IMR-90 (cell line): ENCODE results near the gene CYP2D6. TPM values are rescaled to one million over a fixed set of nuclear protein-coding genes. Genes with fewer than 3 reads are reported as not detected.
"Not testable (repeated sequence)": the region's sequence is repeated elsewhere in the genome, so short reads cannot be mapped to it uniquely, and the experiment has no call there.

Experiments
- ATAC-seq: fragments of 200-7000 bp; cut with Tn5 transposase; 2 replicates; pipeline ENCODE4 v1.9.1; 2020; ENCODE audit warnings: low read depth, mild to moderate bottlenecking, moderate library complexity
- BruUV-seq: library from RNA; stranded (reverse); fragments of 400-500 nt; replicated peaks from 2 replicates; lab custom pipeline; 2021; lab: Mats Ljungman, UMichigan
- CTCF ChIA-PET: fragments of 300-600 bp; formaldehyde crosslinking; extraction: SDS; loops from one replicate; lab custom pipeline; 2021; ENCODE audit warnings: antibody characterized with exemption; lab: Yijun Ruan, JAX
- POLR2A ChIA-PET: fragments of 300-600 bp; sonication (Branson Sonifier 250); formaldehyde crosslinking; loops from one replicate; lab custom pipeline; 2022; ENCODE audit warnings: antibody characterized with exemption; ENCODE audit not compliant: unreplicated experiment; lab: Charles Lee
- DNase-seq: peaks from one replicate; pipeline ENCODE4 v3.0.0; 2013
- H2AFZ ChIP-seq: replicated peaks from 2 replicates; pipeline ENCODE3; 2013; ENCODE audit warnings: low read length, mild to moderate bottlenecking; ENCODE audit not compliant: poor library complexity
- H2AK5ac ChIP-seq: 2 replicates; pipeline ENCODE4 v1.6.1; 2013; ENCODE audit warnings: low read depth, low read length, inconsistent platforms
- H2AK9ac ChIP-seq: replicated peaks from 2 replicates; pipeline ENCODE3; 2013; ENCODE audit warnings: mild to moderate bottlenecking, low read depth, low read length, moderate library complexity; ENCODE audit not compliant: poor library complexity
- H2BK120ac ChIP-seq: 2 replicates; pipeline ENCODE4 v1.6.1; 2013; ENCODE audit warnings: low read depth, low read length, inconsistent platforms
- H2BK15ac ChIP-seq: 3 replicates; pipeline ENCODE4 v1.6.1; 2013; ENCODE audit warnings: low read depth, low read length, inconsistent platforms
- H2BK20ac ChIP-seq: 2 replicates; pipeline ENCODE4 v1.6.1; 2013; ENCODE audit warnings: low read depth, mild to moderate bottlenecking, inconsistent platforms, low read length, moderate library complexity
- H2BK5ac ChIP-seq: 2 replicates; pipeline ENCODE4 v1.6.1; 2013; ENCODE audit warnings: mild to moderate bottlenecking, low read depth, low read length, inconsistent platforms; ENCODE audit not compliant: poor library complexity, severe bottlenecking
- H3K14ac ChIP-seq: replicated peaks from 2 replicates; pipeline ENCODE4 v1.6.1; 2013; ENCODE audit warnings: low read depth, low read length, inconsistent platforms
- H3K18ac ChIP-seq: 2 replicates; pipeline ENCODE4 v1.6.1; 2013; ENCODE audit warnings: low read depth, low read length, control low read depth
- H3K23ac ChIP-seq: 2 replicates; pipeline ENCODE4 v1.6.1; 2013; ENCODE audit warnings: low read depth, low read length, inconsistent platforms
- H3K27ac ChIP-seq: 2 replicates; pipeline ENCODE4 v1.5.1; 2013; ENCODE audit warnings: mild to moderate bottlenecking, control low read depth, low read length; ENCODE audit not compliant: insufficient read depth
- H3K27me3 ChIP-seq: 2 replicates; pipeline ENCODE4 v1.6.1; 2013; ENCODE audit warnings: low read length; ENCODE audit not compliant: control insufficient read depth, insufficient read depth
- H3K36me3 ChIP-seq: 2 replicates; pipeline ENCODE4 v1.6.1; 2013; ENCODE audit warnings: low read length, mixed read lengths; ENCODE audit not compliant: control insufficient read depth, insufficient read depth
- H3K4ac ChIP-seq: 2 replicates; pipeline ENCODE4 v1.6.1; 2013; ENCODE audit warnings: low read depth, low read length, inconsistent platforms
- H3K4me1 ChIP-seq: 2 replicates; pipeline ENCODE4 v1.6.1; 2013; ENCODE audit warnings: low read length, mixed read lengths; ENCODE audit not compliant: control insufficient read depth, insufficient read depth
- H3K4me2 ChIP-seq: 2 replicates; pipeline ENCODE4 v1.6.1; 2013; ENCODE audit warnings: low read depth, mild to moderate bottlenecking, control low read depth, low read length, moderate library complexity
- H3K4me3 ChIP-seq: 2 replicates; pipeline ENCODE4 v1.5.1; 2013; ENCODE audit warnings: low read depth, mild to moderate bottlenecking, control low read depth, low read length, moderate library complexity; ENCODE audit not compliant: insufficient read depth
- H3K56ac ChIP-seq: 2 replicates; pipeline ENCODE4 v1.6.1; 2013; ENCODE audit warnings: low read length, inconsistent platforms; ENCODE audit not compliant: insufficient read depth; ENCODE audit errors: extremely low read depth
- H3K79me1 ChIP-seq, 2 experiments: 2 replicates each; pipeline ENCODE4 v1.6.1; 2013; ENCODE audit warnings: low read length in 2 of 2, inconsistent platforms in 1 of 2, low read depth in 1 of 2
- H3K9ac ChIP-seq: 2 replicates; pipeline ENCODE4 v1.6.1; 2013; ENCODE audit warnings: low read depth, low read length, control low read depth
- H3K9me1 ChIP-seq: 2 replicates; pipeline ENCODE4 v1.6.1; 2013; ENCODE audit warnings: low read length, inconsistent platforms; ENCODE audit not compliant: insufficient read depth
- H3K9me3 ChIP-seq: 2 replicates; pipeline ENCODE4 v1.6.1; 2013; ENCODE audit warnings: low read length; ENCODE audit not compliant: control insufficient read depth, insufficient read depth
- H4K20me1 ChIP-seq: 2 replicates; pipeline ENCODE4 v1.6.1; 2013; ENCODE audit warnings: low read length, inconsistent platforms; ENCODE audit not compliant: insufficient read depth
- H4K5ac ChIP-seq: 2 replicates; pipeline ENCODE4 v1.6.1; 2013; ENCODE audit warnings: mild to moderate bottlenecking, low read depth, low read length, control low read depth
- H4K8ac ChIP-seq, 2 experiments: 2 replicates each; pipeline ENCODE4 v1.6.1; 2013; ENCODE audit warnings: low read depth in 2 of 2, low read length in 2 of 2, control low read depth in 1 of 2, inconsistent platforms in 1 of 2
- H4K91ac ChIP-seq: 2 replicates; pipeline ENCODE4 v1.6.1; 2013; ENCODE audit warnings: low read depth, low read length, inconsistent platforms; ENCODE audit not compliant: insufficient read depth
- WGBS, 2 experiments: methylation state at CpG; one replicate each; pipeline versions ENCODE4 v1.1.5 to v1.1.7; 2013; ENCODE audit warnings: missing lambda C conversion rate in 2 of 2; ENCODE audit not compliant: insufficient read length in 1 of 2; ENCODE audit errors: extremely low coverage in 2 of 2; 5-methylcytosine and 5-hydroxymethylcytosine counted together
- dilution Hi-C: fragments of 300-500 bp; cut with HindIII; formaldehyde crosslinking; loops from one replicate; pipeline ENCODE4 v1.14.3; 2018; ENCODE audit warnings: low sequenced_read_pairs; ENCODE audit not compliant: unreplicated experiment
- in situ Hi-C: fragments of 300-500 bp; cut with MboI; formaldehyde crosslinking; loops from 3 replicates; pipeline ENCODE4 v1.14.3; 2019; ENCODE audit warnings: low sequenced_read_pairs, inconsistent platforms, mixed read lengths
- intact Hi-C: fragments of 100-400 bp; cut with micrococcal nuclease; formaldehyde crosslinking; loops from 2 replicates; pipeline ENCODE4 v1.10.0; 2022
- polyA plus RNA-seq, 3 experiments: library from polyadenylated mRNA; depleted of rRNA; stranded (reverse); fragments of >200 nt; gene quantifications; 2 replicates each; pipeline ENCODE4 v1.2.3, GENCODE V29; 2012; ENCODE audit warnings: low replicate concordance in 1 of 3
- total RNA-seq: library from RNA; depleted of rRNA; stranded (reverse); fragments of >200 nt; gene quantifications from 2 replicates; pipeline ENCODE4 v1.2.3, GENCODE V29; 2012

CYP2D6 gene
- total and polyA plus RNA-seq, 2 of the 4 experiments (the other 2 are of a cell fraction), result under 0.01 to 0.24 TPM

DNA sequence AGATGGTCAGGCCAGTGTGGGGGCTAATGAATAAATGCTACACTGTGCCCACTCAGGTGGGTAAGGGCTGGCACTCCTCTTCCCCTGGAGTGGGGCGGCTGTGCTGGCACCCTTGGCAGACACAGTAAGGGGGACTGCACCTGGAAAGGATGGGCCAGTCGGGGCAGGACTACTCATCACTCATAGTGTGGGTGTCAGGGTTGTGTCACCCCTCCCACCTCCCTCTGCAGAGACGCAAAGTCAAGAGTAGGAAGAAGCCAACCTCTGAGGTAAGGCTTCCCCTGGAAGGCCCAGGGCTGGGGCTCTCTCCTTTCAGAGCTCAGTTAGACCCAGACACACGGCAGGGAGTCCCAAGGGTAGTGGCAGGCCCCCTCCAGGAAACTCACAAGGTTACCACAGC is 5.1 kb upstream of the CYP2D6 start:
- H2BK5ac ChIP-seq, H2BK20ac ChIP-seq, dilution Hi-C loops, H3K27ac ChIP-seq, H3K18ac ChIP-seq, H3K56ac ChIP-seq, H3K9me3 ChIP-seq, H4K20me1 ChIP-seq, CTCF ChIA-PET, H3K23ac ChIP-seq, H4K91ac ChIP-seq, in situ Hi-C loops, H3K9ac ChIP-seq, H3K79me1 ChIP-seq, H3K4me1 ChIP-seq, H2AK5ac ChIP-seq, intact Hi-C loops, H4K5ac ChIP-seq, H4K8ac ChIP-seq, H3K4me3 ChIP-seq, POLR2A ChIA-PET, H2BK15ac ChIP-seq, H3K4ac ChIP-seq, DNase-seq, H2AFZ ChIP-seq, H3K36me3 ChIP-seq, ATAC-seq, H3K9me1 ChIP-seq, BruUV-seq, H2BK120ac ChIP-seq, H3K14ac ChIP-seq, H3K4me2 ChIP-seq, H3K27me3 ChIP-seq, H2AK9ac ChIP-seq: not testable (repeated sequence)
- WGBS, 2 experiments, result no CpG with 5 or more reads among the region's 4 CpGs
